ENCODE data around the gene RCOR1. TPM values are rescaled to one million over a fixed set of nuclear protein-coding genes. Genes with fewer than 3 reads are reported as not detected.

RCOR1 gene
- total and polyA plus RNA-seq, 2 experiments from 2014 or later: 9.9 to 30.2 TPM

DNA sequence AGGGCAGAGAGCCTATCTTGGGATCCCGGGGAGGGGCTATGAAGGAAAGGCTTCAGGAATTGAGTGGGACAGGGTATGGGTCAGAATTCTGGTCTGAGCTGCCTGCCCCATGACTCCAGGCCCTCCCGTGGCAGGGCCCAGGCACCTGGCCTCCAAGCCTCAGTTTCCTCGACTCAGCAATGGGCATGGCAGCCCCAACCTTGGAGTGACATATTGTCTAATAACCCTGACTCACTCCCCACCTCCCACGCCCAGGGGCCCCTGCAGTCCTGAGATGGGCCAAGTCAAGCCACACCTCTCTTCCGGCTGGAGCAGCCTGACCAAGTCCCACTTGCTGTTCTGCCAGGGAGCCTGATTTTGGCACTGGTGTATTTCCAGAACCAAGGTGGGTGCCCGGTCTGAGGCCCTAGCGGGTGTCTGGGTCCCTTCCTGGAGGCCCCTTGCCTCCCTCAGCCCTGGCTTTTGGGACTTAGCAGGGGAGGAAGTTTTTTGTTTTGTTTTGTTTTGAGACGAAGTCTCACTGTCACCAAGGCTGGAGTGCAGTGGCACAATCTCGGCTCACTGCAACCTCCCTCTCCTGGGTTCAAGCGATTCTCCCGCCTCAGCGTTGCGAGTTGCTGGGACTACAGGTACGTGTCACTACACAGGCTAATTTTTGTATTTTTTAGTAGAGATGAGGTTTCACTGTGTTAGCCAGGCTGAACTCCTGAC is 40.3 kb upstream of the RCOR1 start:
- 70% methylated on average over 14 of the region's 14 CpGs for WGBS (ENCODE audit: low lambda C conversion rate, missing lambda C conversion rate)
- H3K4me1 ChIP-seq (ENCODE audit: insufficient read depth): peaks cover 40% of the 10 kb centered on the region

GRCh38 chr14:102554821-102555819 is 37.3 kb upstream of the RCOR1 start:
- H3K27me3 ChIP-seq: no peaks in the 10 kb centered on the region
- no peaks in the 10 kb centered on the region for H4K20me1 ChIP-seq (ENCODE audit: insufficient read depth, poor library complexity, severe bottlenecking)
- peak; percentile 68 for DNase-seq (ENCODE audit: low spot score)
- TF ChIP-seq, protein P1, sequence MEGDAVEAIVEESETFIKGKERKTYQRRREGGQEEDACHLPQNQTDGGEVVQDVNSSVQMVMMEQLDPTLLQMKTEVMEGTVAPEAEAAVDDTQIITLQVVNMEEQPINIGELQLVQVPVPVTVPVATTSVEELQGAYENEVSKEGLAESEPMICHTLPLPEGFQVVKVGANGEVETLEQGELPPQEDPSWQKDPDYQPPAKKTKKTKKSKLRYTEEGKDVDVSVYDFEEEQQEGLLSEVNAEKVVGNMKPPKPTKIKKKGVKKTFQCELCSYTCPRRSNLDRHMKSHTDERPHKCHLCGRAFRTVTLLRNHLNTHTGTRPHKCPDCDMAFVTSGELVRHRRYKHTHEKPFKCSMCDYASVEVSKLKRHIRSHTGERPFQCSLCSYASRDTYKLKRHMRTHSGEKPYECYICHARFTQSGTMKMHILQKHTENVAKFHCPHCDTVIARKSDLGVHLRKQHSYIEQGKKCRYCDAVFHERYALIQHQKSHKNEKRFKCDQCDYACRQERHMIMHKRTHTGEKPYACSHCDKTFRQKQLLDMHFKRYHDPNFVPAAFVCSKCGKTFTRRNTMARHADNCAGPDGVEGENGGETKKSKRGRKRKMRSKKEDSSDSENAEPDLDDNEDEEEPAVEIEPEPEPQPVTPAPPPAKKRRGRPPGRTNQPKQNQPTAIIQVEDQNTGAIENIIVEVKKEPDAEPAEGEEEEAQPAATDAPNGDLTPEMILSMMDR (IDR thresholded peaks at IDR 0.05; ENCODE audit: poor library complexity): no peak
- TF ChIP-seq EZH2phosphoT487 (IDR thresholded peaks at IDR 0.05; ENCODE audit: low read depth, severe bottlenecking, unreplicated experiment) (no peak), EZH2 (IDR thresholded peaks at IDR 0.05; ENCODE audit: borderline replicate concordance) (no peak)
- peaks cover 26% of the 10 kb centered on the region for H3K4me1 ChIP-seq (ENCODE audit: insufficient read depth)
- WGBS (ENCODE audit: low lambda C conversion rate, missing lambda C conversion rate): 16% methylated on average over 52 of the region's 94 CpGs
- peak overlapping the region; percentile 75 for H3K27ac ChIP-seq
- H3K4me2 ChIP-seq: peak overlapping the region; percentile 93
- peak overlapping the region; percentile 90 for H2AFZ ChIP-seq
- H3K9me2 ChIP-seq (replicated peaks; ENCODE audit: insufficient read depth): no peaks in the 10 kb centered on the region
- H3K9me3 ChIP-seq (ENCODE audit: low read depth): no peaks in the 10 kb centered on the region
- peak overlapping the region; percentile 92 for H3K4me3 ChIP-seq
- H3K36me3 ChIP-seq (replicated peaks; ENCODE audit: insufficient read depth, low read depth): no peaks in the 10 kb centered on the region
- no peaks in the 10 kb centered on the region for H3K79me2 ChIP-seq

More for the DNA sequence above, 40.3 kb upstream of the RCOR1 start:
- no peaks in the 10 kb centered on the region for H3K9me2 ChIP-seq (replicated peaks; ENCODE audit: insufficient read depth)
- H3K36me3 ChIP-seq (replicated peaks; ENCODE audit: insufficient read depth, low read depth): no peaks in the 10 kb centered on the region
- TF ChIP-seq EZH2phosphoT487 (IDR thresholded peaks at IDR 0.05; ENCODE audit: low read depth, severe bottlenecking, unreplicated experiment) (no peak), EZH2 (IDR thresholded peaks at IDR 0.05; ENCODE audit: borderline replicate concordance) (no peak)
- TF ChIP-seq, protein P1 (IDR thresholded peaks at IDR 0.05; ENCODE audit: poor library complexity): no peak
- no peaks in the 10 kb centered on the region for H3K79me2 ChIP-seq
- no peaks in the 10 kb centered on the region for H3K27me3 ChIP-seq
- peak; percentile 69 for DNase-seq (ENCODE audit: low spot score)
- H3K4me3 ChIP-seq: no peak overlapping the region
- peak overlapping the region; percentile 79 for H3K27ac ChIP-seq
- H3K9me3 ChIP-seq (ENCODE audit: low read depth): no peaks in the 10 kb centered on the region
- H2AFZ ChIP-seq: no peak overlapping the region
- H3K4me2 ChIP-seq: peak overlapping the region; percentile 63
- H4K20me1 ChIP-seq (ENCODE audit: insufficient read depth, poor library complexity, severe bottlenecking): no peaks in the 10 kb centered on the region

GRCh38 chr14:102556098-102556677 is 36.3 kb upstream of the RCOR1 start:
- Histone ChIP-seq H3K9me2 (replicated peaks; ENCODE audit: insufficient read depth) (no peaks in the 10 kb centered on the region), H3K79me2 (no peaks in the 10 kb centered on the region), H3K4me2 (peak overlapping the region; percentile 93), H3K27me3 (no peaks in the 10 kb centered on the region), H3K36me3 (replicated peaks; ENCODE audit: insufficient read depth, low read depth) (no peaks in the 10 kb centered on the region), H2AFZ (no peak overlapping the region), H4K20me1 (ENCODE audit: insufficient read depth, poor library complexity, severe bottlenecking) (no peaks in the 10 kb centered on the region), H3K27ac (no peak overlapping the region), H3K4me3 (no peak overlapping the region), H3K9me3 (ENCODE audit: low read depth) (no peaks in the 10 kb centered on the region), H3K4me1 (ENCODE audit: insufficient read depth) (peaks cover 26% of the 10 kb centered on the region)
- TF ChIP-seq, protein P1 (IDR thresholded peaks at IDR 0.05; ENCODE audit: poor library complexity): no peak
- TF ChIP-seq EZH2phosphoT487 (IDR thresholded peaks at IDR 0.05; ENCODE audit: low read depth, severe bottlenecking, unreplicated experiment) (no peak), EZH2 (IDR thresholded peaks at IDR 0.05; ENCODE audit: borderline replicate concordance) (no peak)
- no peak for DNase-seq (ENCODE audit: low spot score)
- 98% methylated on average over 14 of the region's 14 CpGs for WGBS (ENCODE audit: low lambda C conversion rate, missing lambda C conversion rate)

Data from hepatocyte (in vitro differentiated cells).